Hematopoietic multipotent progenitor cell treated with erythropoietin and hydrocortisone succinate and interleukin-3 and kit ligand, for 6 days (in vitro differentiated cells): ENCODE measurements around the gene GAGE12F.
"Not testable (repeated sequence)": the region's sequence is repeated elsewhere in the genome, so short reads cannot be mapped to it uniquely, and the experiment has no call there.

ENCODE experiments used
- DNase-seq: peaks from one replicate; pipeline ENCODE4 v3.0.0-alpha.2; 2015

Gene GAGE12F, protein sequence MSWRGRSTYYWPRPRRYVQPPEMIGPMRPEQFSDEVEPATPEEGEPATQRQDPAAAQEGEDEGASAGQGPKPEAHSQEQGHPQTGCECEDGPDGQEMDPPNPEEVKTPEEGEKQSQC

GRCh38 chrX:49560542-49560941 lies at the start of gene GAGE12F:
Gene GAGE12F (plus strand): TSS chrX:49560842. CDS start chrX:49561997, 1,155 bp downstream.
- DNase-seq: not testable (repeated sequence)

DNA sequence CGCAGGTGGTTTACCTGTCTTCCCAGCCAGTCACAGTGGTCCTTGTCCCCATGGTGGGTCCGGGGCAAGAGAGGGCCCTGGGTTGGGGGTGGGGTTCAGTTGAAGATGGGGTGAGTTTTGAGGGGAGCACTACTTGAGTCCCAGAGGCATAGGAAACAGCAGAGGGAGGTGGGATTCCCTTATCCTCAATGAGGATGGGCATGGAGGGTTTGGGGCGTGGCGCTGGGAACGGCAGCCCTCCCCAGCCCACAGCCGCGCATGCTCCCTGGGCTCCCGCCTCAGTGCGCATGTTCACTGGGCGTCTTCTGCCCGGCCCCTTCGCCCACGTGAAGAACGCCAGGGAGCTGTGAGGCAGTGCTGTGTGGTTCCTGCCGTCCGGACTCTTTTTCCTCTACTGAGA lies 28.8 kb upstream of the GAGE12F start, which contains the start of gene GAGE12C:
Gene GAGE12C (plus strand): TSS at position 301 of the 400 bp plus-strand sequence. CDS start 1,155 bp downstream, outside the sequence.
- not testable (repeated sequence) for DNase-seq

- DNase-seq: not testable (repeated sequence)
Observed at GRCh38 chrX:49541433-49541832, 19.2 kb upstream of the GAGE12F start, which contains the start of gene GAGE12D. Gene GAGE12D (plus strand): TSS chrX:49541733. CDS start chrX:49542888, 1,155 bp downstream.

DNA sequence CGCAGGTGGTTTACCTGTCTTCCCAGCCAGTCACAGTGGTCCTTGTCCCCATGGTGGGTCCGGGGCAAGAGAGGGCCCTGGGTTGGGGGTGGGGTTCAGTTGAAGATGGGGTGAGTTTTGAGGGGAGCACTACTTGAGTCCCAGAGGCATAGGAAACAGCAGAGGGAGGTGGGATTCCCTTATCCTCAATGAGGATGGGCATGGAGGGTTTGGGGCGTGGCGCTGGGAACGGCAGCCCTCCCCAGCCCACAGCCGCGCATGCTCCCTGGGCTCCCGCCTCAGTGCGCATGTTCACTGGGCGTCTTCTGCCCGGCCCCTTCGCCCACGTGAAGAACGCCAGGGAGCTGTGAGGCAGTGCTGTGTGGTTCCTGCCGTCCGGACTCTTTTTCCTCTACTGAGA lies 9.7 kb upstream of the GAGE12F start, which contains the start of gene GAGE12E:
Gene GAGE12E (plus strand): TSS at position 301 of the 400 bp plus-strand sequence. CDS start 1,155 bp downstream, outside the sequence.
- DNase-seq: not testable (repeated sequence)

DNA sequence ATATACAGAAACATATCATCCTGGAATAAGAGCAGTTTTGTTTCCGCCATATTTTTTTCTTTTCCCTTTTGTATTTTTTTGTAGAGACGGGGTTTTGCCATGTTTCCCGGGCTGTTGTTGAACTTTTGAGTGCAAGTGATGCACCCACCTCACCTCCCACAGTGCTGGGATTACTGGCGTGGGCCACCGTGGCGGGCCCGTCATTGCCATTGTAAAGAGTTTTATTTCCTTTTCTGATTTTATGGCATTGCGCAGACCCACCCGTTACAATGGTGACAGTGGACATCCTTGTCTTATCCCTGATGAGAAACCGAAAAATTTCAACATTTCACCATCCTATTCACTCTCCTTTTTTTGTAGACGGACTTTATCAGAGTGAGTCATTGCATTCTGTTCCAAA lies 8.1 kb downstream of the GAGE12F start:
- DNase-seq: not testable (repeated sequence)

DNA sequence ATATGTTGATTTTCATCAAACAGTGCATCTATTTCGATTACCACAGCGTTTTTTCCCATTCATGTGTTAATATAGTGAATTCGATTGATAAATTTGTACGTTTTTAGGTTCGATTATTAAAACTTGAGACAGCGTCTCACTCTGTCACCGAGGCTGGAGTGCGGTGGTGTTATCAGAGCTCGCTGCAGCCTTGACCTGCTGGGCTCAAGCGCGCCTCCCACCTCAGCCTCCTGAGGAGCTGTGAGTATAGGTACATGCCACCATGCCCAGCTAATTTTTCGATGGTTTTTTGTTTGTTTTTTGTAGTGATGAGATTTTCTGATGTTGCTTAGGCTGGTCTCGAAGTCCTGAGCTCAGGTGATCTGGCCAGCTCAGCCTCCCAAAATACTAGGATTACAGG lies 8.5 kb downstream of the GAGE12F start:
- not testable (repeated sequence) for DNase-seq

DNA sequence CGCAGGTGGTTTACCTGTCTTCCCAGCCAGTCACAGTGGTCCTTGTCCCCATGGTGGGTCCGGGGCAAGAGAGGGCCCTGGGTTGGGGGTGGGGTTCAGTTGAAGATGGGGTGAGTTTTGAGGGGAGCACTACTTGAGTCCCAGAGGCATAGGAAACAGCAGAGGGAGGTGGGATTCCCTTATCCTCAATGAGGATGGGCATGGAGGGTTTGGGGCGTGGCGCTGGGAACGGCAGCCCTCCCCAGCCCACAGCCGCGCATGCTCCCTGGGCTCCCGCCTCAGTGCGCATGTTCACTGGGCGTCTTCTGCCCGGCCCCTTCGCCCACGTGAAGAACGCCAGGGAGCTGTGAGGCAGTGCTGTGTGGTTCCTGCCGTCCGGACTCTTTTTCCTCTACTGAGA lies 9.5 kb downstream of the GAGE12F start, which contains the start of gene GAGE12G:
Gene GAGE12G (plus strand): TSS at position 301 of the 400 bp plus-strand sequence. CDS start 1,155 bp downstream, outside the sequence.
- DNase-seq: not testable (repeated sequence)

GRCh38 chrX:49579649-49580048 lies 19.0 kb downstream of the GAGE12F start, which contains the start of gene GAGE12H:
Gene GAGE12H (plus strand): TSS chrX:49579949. CDS start chrX:49581104, 1,155 bp downstream.
- not testable (repeated sequence) for DNase-seq

DNA sequence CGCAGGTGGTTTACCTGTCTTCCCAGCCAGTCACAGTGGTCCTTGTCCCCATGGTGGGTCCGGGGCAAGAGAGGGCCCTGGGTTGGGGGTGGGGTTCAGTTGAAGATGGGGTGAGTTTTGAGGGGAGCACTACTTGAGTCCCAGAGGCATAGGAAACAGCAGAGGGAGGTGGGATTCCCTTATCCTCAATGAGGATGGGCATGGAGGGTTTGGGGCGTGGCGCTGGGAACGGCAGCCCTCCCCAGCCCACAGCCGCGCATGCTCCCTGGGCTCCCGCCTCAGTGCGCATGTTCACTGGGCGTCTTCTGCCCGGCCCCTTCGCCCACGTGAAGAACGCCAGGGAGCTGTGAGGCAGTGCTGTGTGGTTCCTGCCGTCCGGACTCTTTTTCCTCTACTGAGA lies 28.6 kb downstream of the GAGE12F start, which contains the start of gene GAGE2A:
Gene GAGE2A (plus strand): TSS at position 301 of the 400 bp plus-strand sequence. CDS start 1,155 bp downstream, outside the sequence.
- not testable (repeated sequence) for DNase-seq

DNA sequence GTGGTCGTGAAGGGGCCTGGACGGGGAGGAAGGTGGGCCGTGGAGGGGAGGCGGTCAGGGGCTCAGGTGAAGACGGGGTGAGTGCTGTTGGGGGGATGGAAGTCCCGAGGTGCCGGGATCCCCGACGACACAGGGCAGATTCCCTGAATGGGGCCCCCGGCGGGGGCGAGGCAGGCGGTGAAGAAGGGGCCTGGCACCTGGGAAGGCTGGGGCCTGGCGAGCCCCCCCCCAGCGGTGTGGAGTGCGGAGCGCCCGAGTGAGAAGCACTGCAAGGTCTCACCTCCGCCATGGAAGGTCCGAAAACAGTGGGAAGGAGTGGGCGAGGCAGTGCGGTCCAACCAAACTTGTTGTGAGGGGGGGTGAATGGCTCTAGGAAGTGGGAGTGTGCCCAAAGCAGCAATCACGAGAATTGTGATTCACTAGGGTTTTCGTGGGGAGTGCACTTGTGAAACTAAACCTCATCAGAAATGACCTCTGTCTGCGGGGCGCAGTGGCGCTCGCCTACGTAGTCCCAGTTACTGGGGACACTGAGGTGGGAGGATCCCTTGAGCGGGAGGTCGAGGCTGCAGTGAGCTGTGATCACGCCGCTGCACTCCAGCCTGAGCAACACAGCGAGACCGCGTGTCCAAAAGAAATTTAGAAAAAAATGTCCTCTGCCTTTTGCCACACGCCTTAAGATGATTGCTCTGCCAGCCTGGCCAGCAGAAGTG lies 29.3 kb downstream of the GAGE12F start:
- DNase-seq: not testable (repeated sequence)

DNA sequence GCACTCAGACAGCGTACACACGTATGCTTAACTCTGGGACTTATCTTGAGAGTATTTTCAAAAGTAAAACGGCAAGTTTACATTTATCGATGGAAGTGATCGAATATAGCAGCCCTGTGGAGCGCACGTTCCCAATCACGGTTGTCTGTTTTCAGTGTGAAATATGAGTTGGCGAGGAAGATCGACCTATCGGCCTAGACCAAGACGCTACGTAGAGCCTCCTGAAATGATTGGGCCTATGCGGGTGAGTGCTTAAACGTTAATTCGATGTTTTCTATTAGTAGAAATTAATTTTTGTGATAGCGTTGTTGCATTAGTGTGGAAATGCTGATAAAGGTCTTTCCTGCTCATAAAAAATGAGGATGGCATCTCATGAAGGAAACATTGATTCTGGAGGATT lies 29.8 kb downstream of the GAGE12F start:
- not testable (repeated sequence) for DNase-seq

- not testable (repeated sequence) for DNase-seq
Observed at GRCh38 chrX:49598720-49599119, 38.1 kb downstream of the GAGE12F start, which contains the start of gene GAGE1. Gene GAGE1 (plus strand): TSS chrX:49599020. CDS start chrX:49600175, 1,155 bp downstream.

DNA sequence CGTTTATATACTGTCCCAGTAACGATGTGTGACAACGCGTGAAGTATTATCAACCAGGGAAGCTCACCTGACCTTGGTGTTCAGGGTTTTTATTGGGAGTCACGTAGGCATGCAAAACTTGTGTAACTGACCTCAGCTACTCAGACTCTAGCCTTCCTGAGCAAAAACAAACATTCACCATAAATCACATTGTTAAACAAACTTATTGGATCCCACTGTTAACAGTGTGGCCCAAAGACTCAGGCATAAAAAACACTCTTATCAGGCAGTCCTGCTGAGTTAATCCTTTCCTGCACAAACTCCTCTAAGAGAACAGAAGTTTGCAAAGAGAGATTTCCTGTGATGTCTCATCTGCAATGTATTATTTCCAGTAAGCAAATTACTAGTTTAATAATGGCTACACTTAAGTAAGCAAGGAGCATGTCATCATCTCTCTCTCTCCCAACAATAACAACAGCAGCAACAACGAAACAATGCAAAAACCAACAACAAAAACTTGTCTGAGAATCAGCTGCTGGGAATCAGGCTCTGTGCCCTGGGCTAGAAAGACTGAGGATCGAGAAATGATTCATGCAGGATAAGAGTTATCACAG lies 50.2 kb downstream of the GAGE12F start:
- no peak for DNase-seq
